DOHH2 (cell line): Measurements from ENCODE around the gene NXF1.

ENCODE experiments used
- EZH2phosphoT487 ChIP-seq: fragments of 200-600 bp; sonication (generic); IDR thresholded peaks from 2 replicates; pipeline ENCODE4 v1.6.1; 2017; ENCODE audit warnings: borderline replicate concordance, mild to moderate bottlenecking, antibody characterized with exemption, low read length, moderate library complexity, mixed read lengths
- TF ChIP-seq, protein P1 (sequence below): fragments of 200-600 bp; sonication (generic); IDR thresholded peaks from one replicate; pipeline ENCODE4 v1.5.1; 2014; ENCODE audit warnings: antibody characterized with exemption, mild to moderate bottlenecking, low read depth, low read length; ENCODE audit not compliant: poor library complexity, severe bottlenecking

DNA sequence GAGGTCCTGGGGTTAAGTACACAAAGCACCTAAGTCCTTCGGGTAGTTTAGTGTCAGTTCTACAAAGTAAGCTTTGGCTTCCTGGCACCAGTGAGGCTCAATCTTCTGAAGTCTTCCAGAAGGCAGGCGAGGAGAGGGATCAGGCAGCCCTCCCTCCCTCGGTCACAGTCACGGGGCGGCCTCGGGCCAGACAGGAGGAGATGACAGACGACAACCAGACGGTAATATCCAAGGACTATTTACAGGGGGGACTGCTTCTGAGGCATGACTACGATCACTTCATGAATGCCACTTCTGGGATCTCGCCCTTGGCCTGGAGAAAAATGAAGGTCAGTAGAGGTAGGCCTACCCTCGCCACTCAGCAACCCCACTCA is 13.1 kb downstream of the NXF1 start:
- TF ChIP-seq, protein P1, sequence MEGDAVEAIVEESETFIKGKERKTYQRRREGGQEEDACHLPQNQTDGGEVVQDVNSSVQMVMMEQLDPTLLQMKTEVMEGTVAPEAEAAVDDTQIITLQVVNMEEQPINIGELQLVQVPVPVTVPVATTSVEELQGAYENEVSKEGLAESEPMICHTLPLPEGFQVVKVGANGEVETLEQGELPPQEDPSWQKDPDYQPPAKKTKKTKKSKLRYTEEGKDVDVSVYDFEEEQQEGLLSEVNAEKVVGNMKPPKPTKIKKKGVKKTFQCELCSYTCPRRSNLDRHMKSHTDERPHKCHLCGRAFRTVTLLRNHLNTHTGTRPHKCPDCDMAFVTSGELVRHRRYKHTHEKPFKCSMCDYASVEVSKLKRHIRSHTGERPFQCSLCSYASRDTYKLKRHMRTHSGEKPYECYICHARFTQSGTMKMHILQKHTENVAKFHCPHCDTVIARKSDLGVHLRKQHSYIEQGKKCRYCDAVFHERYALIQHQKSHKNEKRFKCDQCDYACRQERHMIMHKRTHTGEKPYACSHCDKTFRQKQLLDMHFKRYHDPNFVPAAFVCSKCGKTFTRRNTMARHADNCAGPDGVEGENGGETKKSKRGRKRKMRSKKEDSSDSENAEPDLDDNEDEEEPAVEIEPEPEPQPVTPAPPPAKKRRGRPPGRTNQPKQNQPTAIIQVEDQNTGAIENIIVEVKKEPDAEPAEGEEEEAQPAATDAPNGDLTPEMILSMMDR, result no peak
- TF ChIP-seq EZH2phosphoT487, result no peak
